Activated T-cell treated with anti-CD3 and anti-CD28 coated beads, Interleukin-2, amount 50 U/mL, for 24 hours (primary cell): Measurements from ENCODE around the gene EIF4ENIF1.
A peak's percentile ranks its signal among the peaks of the same experiment; 100 is the strongest.
"Not testable (repeated sequence)": the region's sequence is repeated elsewhere in the genome, so short reads cannot be mapped to it uniquely, and the experiment has no call there.

Experiments
- DNase-seq: peaks from one replicate; pipeline ENCODE4 v3.0.0-alpha.2; 2020
- H3K27ac Mint-ChIP-seq: 2 replicates; pipeline ENCODE4 v1.8.0; 2020; ENCODE audit warnings: mild to moderate bottlenecking, mixed read lengths
- H3K27me3 Mint-ChIP-seq: 2 replicates; pipeline ENCODE4 v1.8.0; 2020; ENCODE audit warnings: mixed read lengths
- H3K36me3 Mint-ChIP-seq: 2 replicates; pipeline ENCODE4 v1.8.0; 2020; ENCODE audit warnings: low read depth, mixed read lengths
- H3K4me1 Mint-ChIP-seq: 2 replicates; pipeline ENCODE4 v1.8.0; 2020; ENCODE audit warnings: low read depth, mixed read lengths
- H3K4me3 Mint-ChIP-seq: 2 replicates; pipeline ENCODE4 v1.8.0; 2020; ENCODE audit warnings: mild to moderate bottlenecking, moderate library complexity, mixed read lengths
- H3K9me3 Mint-ChIP-seq: 2 replicates; pipeline ENCODE4 v1.8.0; 2020; ENCODE audit warnings: mixed read lengths

The EIF4ENIF1 gene

GRCh38 chr22:31442768-31443489 lies 46.7 kb downstream of the EIF4ENIF1 start:
- H3K27me3 Mint-ChIP-seq = no peaks in the 10 kb centered on the region
- H3K4me3 Mint-ChIP-seq = no peak overlapping the region
- H3K27ac Mint-ChIP-seq = peak overlapping the region; percentile 55
- H3K9me3 Mint-ChIP-seq = no peaks in the 10 kb centered on the region
- peaks cover 3% of the 10 kb centered on the region for H3K4me1 Mint-ChIP-seq
- no peak for DNase-seq
- H3K36me3 Mint-ChIP-seq = peaks cover 100% of the 10 kb centered on the region

GRCh38 chr22:31441652-31442051 lies 48.0 kb downstream of the EIF4ENIF1 start:
- no peak overlapping the region for H3K4me3 Mint-ChIP-seq
- H3K27ac Mint-ChIP-seq = peak overlapping the region; percentile 73
- peaks cover 99% of the 10 kb centered on the region for H3K36me3 Mint-ChIP-seq
- DNase-seq = no peak
- H3K4me1 Mint-ChIP-seq = peaks cover 3% of the 10 kb centered on the region
- no peaks in the 10 kb centered on the region for H3K27me3 Mint-ChIP-seq
- H3K9me3 Mint-ChIP-seq = no peaks in the 10 kb centered on the region

GRCh38 chr22:31440681-31441080 lies 49.0 kb downstream of the EIF4ENIF1 start:
- peaks cover 3% of the 10 kb centered on the region for H3K4me1 Mint-ChIP-seq
- H3K36me3 Mint-ChIP-seq = peaks cover 98% of the 10 kb centered on the region
- H3K27ac Mint-ChIP-seq = peak overlapping the region; percentile 48
- no peak overlapping the region for H3K4me3 Mint-ChIP-seq
- no peak for DNase-seq
- H3K27me3 Mint-ChIP-seq = no peaks in the 10 kb centered on the region
- no peaks in the 10 kb centered on the region for H3K9me3 Mint-ChIP-seq

DNA sequence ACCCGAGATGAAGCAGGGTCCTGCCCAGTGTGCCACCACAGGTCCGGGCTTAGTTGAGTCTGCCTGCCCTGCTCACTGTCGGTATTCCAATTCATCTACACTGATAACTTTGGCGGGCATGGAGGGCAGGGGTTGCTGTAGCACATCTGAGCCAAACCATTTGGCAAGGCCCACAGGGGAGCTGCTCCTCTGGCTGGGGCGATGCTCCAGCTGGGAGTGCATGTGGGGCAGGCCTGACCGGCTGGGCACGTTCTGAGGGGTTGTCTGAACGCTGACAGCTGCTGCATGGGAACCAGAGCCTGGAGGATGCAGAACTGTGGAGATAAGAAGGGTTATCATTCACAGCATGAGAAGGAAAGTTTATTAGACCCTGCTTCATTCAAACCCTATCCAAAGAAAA lies 49.8 kb downstream of the EIF4ENIF1 start:
- H3K27ac Mint-ChIP-seq = peak overlapping the region; percentile 58
- peaks cover 98% of the 10 kb centered on the region for H3K36me3 Mint-ChIP-seq
- DNase-seq = no peak
- H3K4me1 Mint-ChIP-seq = no peaks in the 10 kb centered on the region
- H3K27me3 Mint-ChIP-seq = no peaks in the 10 kb centered on the region
- no peaks in the 10 kb centered on the region for H3K9me3 Mint-ChIP-seq
- H3K4me3 Mint-ChIP-seq = no peak overlapping the region

GRCh38 chr22:31436132-31436531 lies 53.5 kb downstream of the EIF4ENIF1 start:
- Mint-ChIP-seq H3K9me3 (no peaks in the 10 kb centered on the region), H3K27ac (peak overlapping the region; percentile 77), H3K4me1 (no peaks in the 10 kb centered on the region), H3K36me3 (peaks cover 98% of the 10 kb centered on the region), H3K27me3 (no peaks in the 10 kb centered on the region), H3K4me3 (no peak overlapping the region)
- DNase-seq = no peak

- Mint-ChIP-seq H3K4me3 (no peak overlapping the region), H3K27ac (peak overlapping the region; percentile 73), H3K9me3 (no peaks in the 10 kb centered on the region), H3K36me3 (peaks cover 96% of the 10 kb centered on the region), H3K4me1 (no peaks in the 10 kb centered on the region), H3K27me3 (no peaks in the 10 kb centered on the region)
- no peak for DNase-seq
These were observed 57.7 kb downstream of the EIF4ENIF1 start for GRCh38 chr22:31431950-31432349.

GRCh38 chr22:31425331-31426050 lies 64.2 kb downstream of the EIF4ENIF1 start:
- Mint-ChIP-seq H3K9me3 (no peaks in the 10 kb centered on the region), H3K27ac (peak overlapping the region; percentile 82), H3K4me1 (peaks cover 7% of the 10 kb centered on the region), H3K27me3 (no peaks in the 10 kb centered on the region), H3K4me3 (no peak overlapping the region), H3K36me3 (peaks cover 94% of the 10 kb centered on the region)
- no peak for DNase-seq

GRCh38 chr22:31402350-31402749 lies 87.3 kb downstream of the EIF4ENIF1 start:
- Mint-ChIP-seq H3K4me1 (peaks cover 38% of the 10 kb centered on the region), H3K36me3 (peaks cover 72% of the 10 kb centered on the region), H3K27ac (peak overlapping the region; percentile 60)
- not testable (repeated sequence) for H3K4me3 Mint-ChIP-seq, H3K9me3 Mint-ChIP-seq, H3K27me3 Mint-ChIP-seq, DNase-seq

GRCh38 chr22:31400023-31400397 lies 89.6 kb downstream of the EIF4ENIF1 start:
- peaks cover 26% of the 10 kb centered on the region for H3K4me1 Mint-ChIP-seq
- peaks cover 50% of the 10 kb centered on the region for H3K36me3 Mint-ChIP-seq
- H3K4me3 Mint-ChIP-seq = peak overlapping the region; percentile 96
- no peaks in the 10 kb centered on the region for H3K27me3 Mint-ChIP-seq
- peak overlapping the region; percentile 98 for H3K27ac Mint-ChIP-seq
- no peak for DNase-seq
- H3K9me3 Mint-ChIP-seq = no peaks in the 10 kb centered on the region

GRCh38 chr22:31399211-31400022 lies 90.2 kb downstream of the EIF4ENIF1 start, which contains the start of gene DRG1:
Gene DRG1 (plus strand): TSS chr22:31399604. CDS start chr22:31399684, 80 bp downstream.
- Mint-ChIP-seq H3K4me3 (peak within 1 kb of the TSS; percentile 96), H3K27ac (peak within 1 kb of the TSS; percentile 98), H3K27me3 (no peaks in the 10 kb centered on the region), H3K4me1 (peaks cover 26% of the 10 kb centered on the region), H3K9me3 (no peaks in the 10 kb centered on the region), H3K36me3 (peaks cover 44% of the 10 kb centered on the region)
- DNase-seq = peak; percentile 98

GRCh38 chr22:31398231-31398630 lies 91.4 kb downstream of the EIF4ENIF1 start:
- peaks cover 24% of the 10 kb centered on the region for H3K4me1 Mint-ChIP-seq
- no peak overlapping the region for H3K27ac Mint-ChIP-seq
- no peak for DNase-seq
- peaks cover 34% of the 10 kb centered on the region for H3K36me3 Mint-ChIP-seq
- H3K9me3 Mint-ChIP-seq = no peaks in the 10 kb centered on the region
- H3K4me3 Mint-ChIP-seq = peak overlapping the region; percentile 96
- H3K27me3 Mint-ChIP-seq = no peaks in the 10 kb centered on the region

- no peaks in the 10 kb centered on the region for H3K9me3 Mint-ChIP-seq
- H3K4me3 Mint-ChIP-seq = no peak overlapping the region
- H3K36me3 Mint-ChIP-seq = no peaks in the 10 kb centered on the region
- DNase-seq = no peak
- peaks cover 4% of the 10 kb centered on the region for H3K4me1 Mint-ChIP-seq
- H3K27me3 Mint-ChIP-seq = no peaks in the 10 kb centered on the region
- H3K27ac Mint-ChIP-seq = no peak overlapping the region
These were observed 95.3 kb downstream of the EIF4ENIF1 start for GRCh38 chr22:31394326-31394725.

- H3K9me3 Mint-ChIP-seq = no peaks in the 10 kb centered on the region
These were observed 95.7 kb downstream of the EIF4ENIF1 start for GRCh38 chr22:31393893-31394292.

More at GRCh38 chr22:31393893-31394292, 95.7 kb downstream of the EIF4ENIF1 start:
- Mint-ChIP-seq H3K36me3 (no peaks in the 10 kb centered on the region), H3K27me3 (no peaks in the 10 kb centered on the region), H3K27ac (no peak overlapping the region), H3K4me1 (peaks cover 2% of the 10 kb centered on the region), H3K4me3 (no peak overlapping the region)
- DNase-seq = no peak
